EL (cell line): ENCODE results near the gene PTGIR.
A peak's percentile ranks its signal among the peaks of the same experiment; 100 is the strongest.
"Not testable (repeated sequence)": the region's sequence is repeated elsewhere in the genome, so short reads cannot be mapped to it uniquely, and the experiment has no call there.

Source experiments
- DNase-seq: peaks from one replicate; pipeline ENCODE4 v3.0.0-alpha.2; 2016

Gene PTGIR

DNA sequence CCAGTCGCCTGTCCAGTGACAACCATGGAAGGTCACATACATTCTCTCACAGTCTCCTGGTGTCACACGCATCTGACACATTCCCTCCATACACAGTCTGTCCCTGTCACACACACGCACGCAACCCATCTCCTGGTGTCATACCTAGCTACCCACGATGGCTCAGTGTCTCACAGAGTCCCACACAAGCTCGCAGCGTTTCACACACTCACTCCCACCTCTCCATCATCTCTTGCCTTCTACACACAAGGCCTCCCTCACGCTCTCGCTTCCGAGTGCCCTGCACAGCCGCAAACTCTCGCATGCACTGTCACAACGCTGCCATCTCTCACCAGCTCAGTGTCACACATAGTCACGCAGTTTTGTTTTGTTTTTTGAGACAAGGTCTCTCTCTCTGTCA is 12.3 kb upstream of the PTGIR start:
- DNase-seq, result no peak

GRCh38 chr19:46635920-46636761 is 11.3 kb upstream of the PTGIR start, which contains the start of gene GNG8:
GNG8 (minus strand) TSS chr19:46636202; CDS start chr19:46634682, 1,520 bp downstream.
- no peak for DNase-seq

GRCh38 chr19:46634656-46635218 is 9.8 kb upstream of the PTGIR start:
- DNase-seq, result no peak

DNA sequence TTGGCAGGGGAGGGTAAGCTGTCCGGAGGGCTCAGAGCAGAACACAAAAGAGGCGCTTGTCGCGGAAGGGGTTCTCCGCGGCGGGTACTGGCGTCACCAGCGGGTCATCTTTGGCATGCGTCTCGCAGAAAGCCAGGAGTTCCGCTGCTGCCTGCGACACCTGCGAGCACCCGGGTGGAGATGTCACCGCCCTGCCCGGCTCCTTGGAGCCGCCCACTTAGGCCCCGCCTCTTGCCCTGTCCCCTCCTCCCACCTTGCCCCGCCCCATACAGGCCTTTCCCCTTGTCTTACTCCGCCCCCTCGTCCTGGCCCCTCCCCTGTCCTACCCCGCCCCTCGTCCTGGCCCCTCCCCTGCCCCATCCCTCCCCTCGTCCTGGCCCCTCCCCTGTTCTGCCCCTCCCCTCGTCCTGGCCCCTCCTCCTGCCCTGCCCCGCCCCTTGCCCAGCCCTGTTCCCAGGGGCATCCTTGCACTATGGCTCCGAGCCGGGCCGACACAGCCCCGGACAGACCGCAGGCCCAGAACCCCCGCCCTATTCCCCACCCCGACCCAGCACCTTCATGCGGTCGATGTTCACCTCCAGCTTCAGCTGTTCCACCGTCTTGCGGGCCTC is 9.3 kb upstream of the PTGIR start:
- DNase-seq, result peak; percentile 87

- DNase-seq, result no peak
Measured at GRCh38 chr19:46633130-46633529, 8.2 kb upstream of the PTGIR start.

GRCh38 chr19:46631481-46631880 is 6.6 kb upstream of the PTGIR start:
- peak; percentile 79 for DNase-seq

DNA sequence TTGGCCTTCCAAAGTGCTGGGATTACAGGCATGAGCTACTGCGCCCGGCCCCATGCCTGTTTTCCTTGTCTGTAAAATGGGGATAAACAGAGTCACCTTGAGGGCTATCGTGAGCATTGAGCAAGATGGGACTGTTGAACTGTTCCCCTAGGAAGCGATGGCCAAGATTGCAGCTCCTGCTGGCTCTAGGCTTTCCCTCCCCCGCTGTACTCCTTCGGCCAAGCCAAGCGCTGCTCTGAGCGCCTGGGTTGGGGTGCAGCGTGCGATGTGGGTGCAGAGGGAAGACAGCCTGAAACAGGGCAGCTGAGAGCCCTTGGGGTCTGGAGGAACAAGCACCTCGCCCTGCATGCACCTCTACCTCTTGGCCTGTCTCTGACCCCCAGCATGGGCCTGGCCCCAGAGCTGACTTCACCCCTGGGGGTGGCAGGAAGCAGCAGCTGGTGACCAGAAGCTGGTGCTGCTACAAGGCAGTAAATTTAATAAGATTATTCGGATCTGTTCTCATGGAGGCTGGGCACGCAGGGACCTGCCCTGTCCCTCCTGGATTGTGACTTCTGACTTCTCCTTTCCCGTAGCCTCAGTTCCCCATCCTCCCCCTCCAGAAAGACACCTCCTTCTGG is 5.8 kb upstream of the PTGIR start:
- no peak for DNase-seq

DNA sequence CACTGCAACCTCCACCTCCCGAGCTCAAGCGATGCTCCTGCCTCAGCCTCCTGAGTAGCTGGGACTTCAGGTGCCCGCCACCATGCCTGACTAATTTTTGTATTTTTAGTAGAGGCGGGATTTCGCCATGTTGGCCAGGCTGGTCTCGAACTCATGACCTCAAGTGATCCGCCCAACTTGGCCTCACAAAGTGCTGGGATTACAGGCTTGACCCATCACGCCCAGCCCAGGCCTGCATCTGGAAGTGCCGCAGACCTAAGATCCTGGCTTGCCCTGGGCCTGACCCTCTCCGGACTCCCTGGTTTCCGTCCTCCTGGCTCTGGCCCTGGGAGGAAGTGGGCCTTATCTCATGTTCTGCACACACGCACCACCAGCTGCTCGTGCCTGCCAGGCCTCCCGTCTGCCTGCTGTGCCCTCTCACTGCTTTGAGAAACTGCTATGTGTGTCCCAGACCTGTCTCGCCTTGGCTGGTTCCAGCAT is 4.7 kb upstream of the PTGIR start:
- DNase-seq, result no peak

GRCh38 chr19:46628970-46629369 is 4.1 kb upstream of the PTGIR start:
- DNase-seq, result not testable (repeated sequence)

DNA sequence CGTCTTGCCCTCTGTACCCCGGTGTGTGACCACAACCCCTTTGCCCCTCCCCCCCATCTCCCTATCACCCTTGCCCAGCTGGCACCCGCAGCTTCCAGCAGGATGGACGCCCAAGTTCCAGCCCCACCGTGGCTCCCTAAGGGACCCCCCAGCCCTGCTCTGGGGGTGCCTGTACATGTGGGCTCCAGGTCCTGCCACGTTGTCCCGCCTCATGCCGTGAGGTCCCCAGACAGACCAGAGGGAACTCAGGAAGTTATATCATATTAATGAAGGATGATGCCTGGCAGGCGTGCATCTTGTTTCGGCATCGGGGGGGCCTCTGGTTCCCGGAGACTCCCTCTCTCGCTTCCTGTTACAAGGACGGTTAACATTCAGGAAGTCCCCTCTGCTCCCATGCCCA is 1.6 kb upstream of the PTGIR start:
- DNase-seq, result no peak

- DNase-seq, result no peak
Measured at GRCh38 chr19:46625731-46626130, 842 bp upstream of the PTGIR start.

DNA sequence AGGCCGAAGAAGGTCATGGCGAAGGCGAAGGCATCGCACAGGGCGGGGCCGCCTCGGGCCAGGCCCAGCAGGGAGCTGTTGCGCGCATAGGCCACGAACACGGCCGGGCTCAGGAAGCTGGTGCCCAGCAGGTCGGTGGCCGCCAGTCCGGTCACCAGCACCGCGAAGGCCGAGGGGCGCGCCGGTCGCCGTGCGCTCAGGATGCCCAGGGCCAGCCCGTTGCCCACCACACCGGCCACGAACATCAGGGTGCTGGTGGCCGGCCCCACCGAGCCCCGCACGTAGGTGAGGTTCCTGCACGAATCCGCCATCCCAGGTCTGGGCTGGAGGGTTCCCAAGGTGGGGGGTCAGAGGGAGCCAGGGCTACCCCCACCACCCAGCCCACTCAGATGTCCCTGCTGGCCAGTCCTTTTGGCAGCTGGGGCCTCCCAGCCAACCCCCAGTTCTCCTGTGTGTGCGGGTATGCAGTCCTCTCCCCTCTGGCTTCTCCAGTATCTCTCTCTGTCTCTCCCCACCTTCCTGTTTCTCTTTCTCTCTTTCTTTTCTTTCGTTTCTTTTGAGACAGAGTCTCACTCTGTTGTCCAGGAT is 880 bp downstream of the PTGIR start:
- DNase-seq, result no peak

DNA sequence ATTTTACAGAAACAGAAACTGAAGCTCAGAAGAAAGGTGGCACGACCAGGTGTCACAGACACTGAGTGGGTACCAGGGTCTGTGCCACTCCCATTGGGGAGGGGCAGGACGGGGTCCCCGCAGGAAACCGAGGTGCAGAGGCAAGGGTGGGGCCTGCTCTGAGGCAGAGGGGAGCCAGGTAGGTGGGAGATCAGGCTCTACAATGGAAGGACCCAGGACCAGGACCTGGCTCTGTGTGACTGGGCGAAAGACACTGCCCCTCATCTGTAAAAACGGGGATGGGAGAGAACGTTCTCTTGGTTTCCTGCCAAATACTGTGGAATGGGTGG is 2.8 kb downstream of the PTGIR start:
- no peak for DNase-seq

DNA sequence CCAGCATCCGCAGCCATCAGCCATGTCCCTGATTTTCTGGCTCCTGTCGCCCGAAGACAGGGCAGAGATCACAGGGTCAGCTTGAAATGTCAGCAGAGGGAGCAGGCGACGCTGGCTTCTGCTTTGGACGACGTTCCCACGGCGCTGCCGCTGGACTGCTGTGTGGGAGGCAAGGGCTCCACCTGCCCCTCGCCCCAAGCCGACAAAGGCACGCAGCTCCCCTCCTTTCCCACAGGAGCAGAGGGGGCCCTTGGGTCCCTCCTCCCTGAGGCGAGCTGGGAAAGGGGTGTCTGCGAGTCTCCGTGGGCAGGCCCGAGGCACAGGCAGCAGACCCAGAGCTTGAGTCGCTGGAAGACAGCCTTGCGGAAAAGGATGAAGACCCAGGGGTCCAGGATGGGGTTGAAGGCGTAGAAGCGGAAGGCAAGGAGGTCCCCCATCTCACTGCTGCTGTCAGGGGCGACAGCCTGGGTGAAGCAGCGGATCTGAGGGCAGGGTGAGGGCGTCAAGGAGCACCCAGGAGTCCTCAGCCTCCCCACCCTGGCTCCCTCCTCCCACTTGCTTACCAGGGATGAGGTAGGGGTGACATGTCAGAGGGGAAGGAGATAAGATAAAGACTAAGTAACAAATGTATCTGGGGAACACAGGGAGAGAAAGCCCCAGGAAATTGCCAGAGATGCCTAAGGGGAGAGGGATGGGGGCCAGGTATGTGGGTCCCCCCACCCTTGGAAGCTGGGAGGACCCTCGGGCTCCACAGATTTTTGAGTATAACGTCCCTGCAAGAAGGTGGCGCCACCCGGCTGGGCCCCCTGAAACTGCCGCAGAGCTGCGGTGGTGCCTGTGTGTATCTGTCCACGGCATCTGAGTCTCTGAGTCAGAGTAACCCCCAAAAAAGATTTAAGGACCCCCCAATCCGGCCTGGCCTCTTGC is 3.4 kb downstream of the PTGIR start:
- no peak for DNase-seq

GRCh38 chr19:46620716-46621115 is 4.2 kb downstream of the PTGIR start:
- peak; percentile 40 for DNase-seq

GRCh38 chr19:46620267-46620666 is 4.6 kb downstream of the PTGIR start:
- DNase-seq, result no peak

DNA sequence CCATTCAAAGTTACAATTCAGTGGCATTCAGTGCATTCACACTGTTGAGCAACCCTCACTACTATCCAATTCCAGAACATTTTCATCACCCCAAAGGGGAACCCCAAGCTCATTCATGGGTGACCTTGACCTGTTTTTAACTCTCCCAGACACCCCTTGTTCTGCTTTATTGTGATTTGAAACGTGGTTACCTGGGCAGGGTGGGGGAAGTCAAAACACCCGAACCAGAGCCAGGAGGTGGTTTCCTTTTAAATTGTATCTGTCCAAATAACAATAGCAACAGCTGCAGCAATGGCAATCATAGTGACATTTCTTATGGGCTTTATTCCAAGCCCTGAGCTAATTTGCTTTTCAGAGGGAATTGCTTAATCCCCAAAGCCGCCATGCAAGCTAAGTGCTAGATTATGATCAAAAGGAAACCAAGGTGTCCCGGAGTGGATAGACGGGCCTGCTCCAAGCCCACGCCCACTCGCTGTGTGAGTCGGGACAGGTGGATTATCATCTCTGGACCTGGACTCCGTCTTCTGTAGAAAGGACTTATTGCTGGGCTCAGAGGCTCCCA is 6.1 kb downstream of the PTGIR start:
- no peak for DNase-seq

DNA sequence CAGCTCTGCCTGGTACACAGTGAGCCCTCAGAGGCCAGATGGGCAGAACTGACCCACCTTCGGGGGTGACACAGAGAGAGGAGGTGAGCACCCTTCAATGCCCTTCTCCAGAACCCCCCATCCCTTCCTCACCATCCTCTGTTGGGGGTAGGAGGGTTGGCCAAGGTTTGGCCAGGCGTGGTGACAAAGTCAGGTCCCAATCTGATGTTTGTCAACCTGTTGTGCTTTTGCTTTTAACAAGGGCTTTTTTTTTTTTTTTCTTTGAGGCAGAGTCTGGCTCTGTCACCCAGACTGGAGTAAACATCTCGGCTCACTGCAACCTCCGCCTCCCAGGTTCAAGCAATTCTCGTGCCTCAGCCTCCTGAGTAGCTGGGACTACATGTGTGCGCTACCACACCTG is 7.3 kb downstream of the PTGIR start:
- no peak for DNase-seq

GRCh38 chr19:46616631-46617322 is 8.1 kb downstream of the PTGIR start:
- DNase-seq, result peak; percentile 80

DNA sequence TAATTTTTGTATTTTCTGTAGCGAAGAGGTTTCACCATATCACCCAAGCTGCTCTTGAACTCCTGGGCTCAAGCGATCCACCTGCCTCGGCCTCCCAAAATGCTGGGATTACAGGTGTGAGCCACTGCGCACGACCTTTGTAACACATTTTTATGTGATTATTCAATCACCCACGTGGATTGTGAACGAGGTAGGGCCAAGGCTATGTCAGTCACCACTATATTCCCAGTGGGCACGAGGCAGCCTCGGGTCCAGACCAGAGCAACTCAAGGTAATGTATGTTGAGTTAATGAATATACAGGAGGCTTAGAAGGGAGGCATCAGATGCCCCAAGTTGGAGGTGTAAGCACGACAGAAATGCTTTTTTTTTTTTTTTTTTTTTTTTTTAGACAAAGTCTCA is 8.9 kb downstream of the PTGIR start:
- DNase-seq, result no peak

- DNase-seq, result peak; percentile 78
Measured at GRCh38 chr19:46614114-46614722, 10.7 kb downstream of the PTGIR start.
